Measurements from ENCODE around the gene SPA17. TPM values are rescaled to one million over a fixed set of nuclear protein-coding genes. Genes with fewer than 3 reads are reported as not detected.

SPA17 gene
- total RNA-seq, 1 donor from 2014 or later, result 28.1 TPM

- no peak overlapping the region for H3K4me3 ChIP-seq (ENCODE audit: low read depth, low read length)
- no peak for TF ChIP-seq CTCF (conservative IDR thresholded peaks at IDR 0.05; ENCODE audit: low read depth, low read length)
- DNase-seq (ENCODE audit: low read depth), result no peak
Observed at GRCh38 chr11:124638500-124638899, 35.2 kb upstream of the SPA17 start.

GRCh38 chr11:124639186-124639585 is 34.5 kb upstream of the SPA17 start:
- no peak for TF ChIP-seq CTCF (conservative IDR thresholded peaks at IDR 0.05; ENCODE audit: low read depth, low read length)
- no peak for DNase-seq (ENCODE audit: low read depth)
- H3K4me3 ChIP-seq (ENCODE audit: low read depth, low read length), result no peak overlapping the region

- no peak for DNase-seq (ENCODE audit: low read depth)
Observed at GRCh38 chr11:124640666-124641065, 33.0 kb upstream of the SPA17 start.

GRCh38 chr11:124642628-124643027 is 31.1 kb upstream of the SPA17 start:
- no peak overlapping the region for H3K4me3 ChIP-seq (ENCODE audit: low read depth, low read length)
- DNase-seq (ENCODE audit: low read depth), result no peak
- no peak for TF ChIP-seq CTCF (conservative IDR thresholded peaks at IDR 0.05; ENCODE audit: low read depth, low read length)

More at GRCh38 chr11:124640666-124641065, 33.0 kb upstream of the SPA17 start:
- no peak for TF ChIP-seq CTCF (conservative IDR thresholded peaks at IDR 0.05; ENCODE audit: low read depth, low read length)
- H3K4me3 ChIP-seq (ENCODE audit: low read depth, low read length), result no peak overlapping the region

- H3K4me3 ChIP-seq (ENCODE audit: low read depth, low read length), result no peak overlapping the region
- DNase-seq (ENCODE audit: low read depth), result no peak
- TF ChIP-seq CTCF (conservative IDR thresholded peaks at IDR 0.05; ENCODE audit: low read depth, low read length), result no peak
Observed at GRCh38 chr11:124643042-124643604, 30.6 kb upstream of the SPA17 start.

GRCh38 chr11:124643605-124644425 is 29.9 kb upstream of the SPA17 start:
- no peak for DNase-seq (ENCODE audit: low read depth)
- no peak for TF ChIP-seq CTCF (conservative IDR thresholded peaks at IDR 0.05; ENCODE audit: low read depth, low read length)

More at GRCh38 chr11:124643605-124644425, 29.9 kb upstream of the SPA17 start:
- no peak overlapping the region for H3K4me3 ChIP-seq (ENCODE audit: low read depth, low read length)

All from epithelial cell of proximal tubule (primary cell).